ENCODE measurements around the gene SEL1L.

Gene SEL1L

GRCh38 chr14:81533212-81533535, 479 bp downstream of the SEL1L start:
- CTCF ChIA-PET: no interaction called here
- H3K4me3 ChIP-seq (ENCODE audit: low read depth, low read length): peak overlapping the region; percentile 98
- POLR2A ChIA-PET: interaction anchor here (0.9 to 1.0 kb wide), 2 partner anchors 9 to 312 kb away, joined by 4 to 6 read pairs; partner anchors contain the start of gene GTF2A1
- H3K36me3 ChIP-seq (ENCODE audit: control insufficient read depth in 2 of 2, insufficient read depth in 1 of 2, low read length in 2 of 2): peaks cover 0 to 2% of the 10 kb centered on the region in 2 experiments; a peak in 1 of 3 replicates
- H3K27ac ChIP-seq (ENCODE audit: extremely low read depth, low read depth, low read length): no peak overlapping the region; the same call in 1 of the 2 replicates
- H3K9me3 ChIP-seq (ENCODE audit: control insufficient read depth, insufficient read depth, low read depth, low read length): no peaks in the 10 kb centered on the region
- peaks cover 2% of the 10 kb centered on the region; the same call in 1 of the 2 replicates for H3K4me1 ChIP-seq (ENCODE audit: control insufficient read depth, insufficient read depth, low read length)
- no peak for TF ChIP-seq ZNF513 (tag by site-specific recombination; IDR thresholded peaks at IDR 0.05)
- TF ChIP-seq ZFHX2 (tag by site-specific recombination; conservative IDR thresholded peaks at IDR 0.05): peak; percentile 84
- TF ChIP-seq ZSCAN4 (tag by site-specific recombination; IDR thresholded peaks at IDR 0.05): no peak
- TF ChIP-seq SALL2 (tag by site-specific recombination; IDR thresholded peaks at IDR 0.05; ENCODE audit: borderline replicate concordance): no peak
- TF ChIP-seq SP7 (tag by site-specific recombination; IDR thresholded peaks at IDR 0.05): no peak
- TF ChIP-seq YY1 (tag by site-specific recombination; IDR thresholded peaks at IDR 0.05): no peak
- TF ChIP-seq ZNF510 (tag by site-specific recombination; IDR thresholded peaks at IDR 0.05; ENCODE audit: insufficient replicate concordance): no peak
- TF ChIP-seq ZFP37 (tag by site-specific recombination; IDR thresholded peaks at IDR 0.05): 0 out of 2 replicates have a peak, but pooled peaks have one; percentile 16
- TF ChIP-seq RBAK (tag by site-specific recombination; IDR thresholded peaks at IDR 0.05): no peak
- TF ChIP-seq KLF1 (tag by site-specific recombination; IDR thresholded peaks at IDR 0.05): no peak
- no peak for TF ChIP-seq ZNF660 (tag by site-specific recombination; IDR thresholded peaks at IDR 0.05)
- no peak for TF ChIP-seq ZNF169 (tag by site-specific recombination; IDR thresholded peaks at IDR 0.05)
- no peak for TF ChIP-seq SP2 (tag by site-specific recombination; IDR thresholded peaks at IDR 0.05)
- TF ChIP-seq KLF9 (tag by site-specific recombination; IDR thresholded peaks at IDR 0.05; ENCODE audit: low read depth): no peak
- TF ChIP-seq SP3 (tag by site-specific recombination; IDR thresholded peaks at IDR 0.05): no peak
- no peak for TF ChIP-seq MZF1 (tag by site-specific recombination; IDR thresholded peaks at IDR 0.05; ENCODE audit: borderline replicate concordance)
- no peak for TF ChIP-seq ZNF292 (tag by site-specific recombination; IDR thresholded peaks at IDR 0.05; ENCODE audit: borderline replicate concordance, low read depth)
- no peak for TF ChIP-seq ZSCAN30 (tag by site-specific recombination; IDR thresholded peaks at IDR 0.05)
- TF ChIP-seq ZNF580 (tag by site-specific recombination; IDR thresholded peaks at IDR 0.05): no peak
- no peak for TF ChIP-seq PRDM1 (tag by site-specific recombination; IDR thresholded peaks at IDR 0.05)
- TF ChIP-seq EGR2 (tag by site-specific recombination; IDR thresholded peaks at IDR 0.05; ENCODE audit: low read depth): 0 out of 2 replicates have a peak, but pooled peaks have one; percentile 36
- TF ChIP-seq ZNF626 (tag by site-specific recombination; IDR thresholded peaks at IDR 0.05): no peak
- no peak for TF ChIP-seq GLIS1 (tag by site-specific recombination; IDR thresholded peaks at IDR 0.05)

- 0 out of 2 replicates have a peak, but pooled peaks cover 2% of the 10 kb centered on the region for H3K4me1 ChIP-seq (ENCODE audit: control insufficient read depth, insufficient read depth, low read length)
- TF ChIP-seq PRDM6 (tag by site-specific recombination; IDR thresholded peaks at IDR 0.05) (peak; percentile 42; the same call in 1 of the 2 replicates), SCRT1 (tag by site-specific recombination; IDR thresholded peaks at IDR 0.05; ENCODE audit: borderline replicate concordance) (0 out of 2 replicates have a peak, but pooled peaks have one; percentile 22), ZNF394 (tag by site-specific recombination; IDR thresholded peaks at IDR 0.05; ENCODE audit: borderline replicate concordance) (0 out of 2 replicates have a peak, but pooled peaks have one; percentile 22), ZBTB17 (tag by site-specific recombination; IDR thresholded peaks at IDR 0.05) (peak; percentile 50; the same call in 1 of the 2 replicates), SCRT2 (tag by site-specific recombination; IDR thresholded peaks at IDR 0.05) (peak; percentile 91), ZNF660 (tag by site-specific recombination; IDR thresholded peaks at IDR 0.05) (no peak)
- H3K36me3 ChIP-seq (ENCODE audit: control insufficient read depth in 2 of 2, insufficient read depth in 1 of 2, low read length in 2 of 2): peaks cover 16% of the 10 kb centered on the region in 2 experiments
- H3K4me3 ChIP-seq (ENCODE audit: low read depth, low read length): no peak overlapping the region
- no peaks in the 10 kb centered on the region for H3K9me3 ChIP-seq (ENCODE audit: control insufficient read depth, insufficient read depth, low read depth, low read length)
- ChIA-PET CTCF (interaction anchor here (0.7 kb wide), 1 partner anchor 35 kb away, joined by 3 read pairs; no protein-coding TSS in a partner anchor), POLR2A (no interaction called here)
- H3K27ac ChIP-seq (ENCODE audit: extremely low read depth, low read depth, low read length): no peak overlapping the region
These were observed 4.3 kb downstream of the SEL1L start for GRCh38 chr14:81529391-81529790.

Data from HEK293 (cell line).